Breast epithelium (tissue), 3 donors: Measurements from ENCODE around the gene MACROD1.

Source experiments
- CTCF ChIP-seq, 3 donors: fragments of 450-650 bp; IDR thresholded peaks; one replicate each; pipeline ENCODE4 v1.5.1; 2016 to 2017; ENCODE audit warnings: antibody characterized with exemption in 3 of 3, mild to moderate bottlenecking in 3 of 3, moderate library complexity in 3 of 3
- POLR2AphosphoS5 ChIP-seq, 3 donors: sonication (generic); formaldehyde crosslinking; IDR thresholded peaks; one replicate each; pipeline ENCODE4 v1.6.1; 2017; ENCODE audit warnings: antibody characterized with exemption in 3 of 3

DNA sequence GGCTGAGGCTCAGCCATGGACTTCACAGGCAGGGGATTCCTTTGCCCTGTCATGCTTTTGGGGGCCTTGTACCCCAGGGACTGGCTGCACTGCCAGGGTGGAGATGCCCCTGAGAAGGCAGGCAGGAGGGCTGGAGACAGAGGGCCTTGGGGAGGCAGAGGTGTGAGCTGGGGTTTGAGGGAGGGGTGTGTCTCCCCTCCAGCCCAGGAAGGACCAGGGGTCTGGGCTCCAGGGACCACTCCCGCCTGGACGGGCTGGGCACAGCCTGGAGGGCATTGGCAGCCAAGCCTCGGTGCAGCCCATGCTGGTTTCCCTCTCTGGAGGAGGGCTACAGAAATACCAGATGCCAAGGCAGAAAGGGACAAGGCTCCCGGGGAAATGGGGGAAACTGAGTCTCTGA is 160.2 kb downstream of the MACROD1 start:
- TF ChIP-seq CTCF (IDR thresholded peaks at IDR 0.05) (no peak), POLR2AphosphoS5 (IDR thresholded peaks at IDR 0.05) (no peak)
